Body of pancreas (tissue), 4 donors: ENCODE measurements around the gene KTN1.

Source experiments
- CTCF ChIP-seq, 7 experiments: fragments of 450-650 bp in 4 of 7; fragments of 200-600 bp in 3 of 7; sonication (generic) in 3 of 7; IDR thresholded peaks; one replicate each; pipeline ENCODE4 v1.5.1; 2016 to 2019; ENCODE audit warnings: antibody characterized with exemption in 7 of 7
- POLR2A ChIP-seq, 3 donors: fragments of 450-650 bp; IDR thresholded peaks; one replicate each; pipeline ENCODE4 v1.6.1; 2016; ENCODE audit warnings: antibody characterized with exemption in 3 of 3, mild to moderate bottlenecking in 2 of 3

GRCh38 chr14:55638665-55639064, 58.7 kb downstream of the KTN1 start:
- no peak for TF ChIP-seq POLR2A (IDR thresholded peaks at IDR 0.05)
- no peak for TF ChIP-seq CTCF (IDR thresholded peaks at IDR 0.05)
